ENCODE results near the gene CCDC184.
"Not testable (repeated sequence)": the region's sequence is repeated elsewhere in the genome, so short reads cannot be mapped to it uniquely, and the experiment has no call there.

CCDC184 gene

GRCh38 chr12:48203192-48203591 is 19.7 kb downstream of the CCDC184 start, which contains the start of gene OR10AD1:
TSS of gene OR10AD1 (minus strand) at chr12:48203292. CDS start at chr12:48203292, 0 bp downstream.
- DNase-seq (ENCODE audit: low read depth, low spot score) = no peak

- DNase-seq (ENCODE audit: low read depth, low spot score) = not testable (repeated sequence)
Observed at GRCh38 chr12:48209495-48209894, 26.1 kb downstream of the CCDC184 start.

GRCh38 chr12:48216785-48217184 is 33.3 kb downstream of the CCDC184 start:
- DNase-seq (ENCODE audit: low read depth, low spot score) = no peak

GRCh38 chr12:48219631-48220030 is 36.2 kb downstream of the CCDC184 start:
- DNase-seq (ENCODE audit: low read depth, low spot score) = no peak

- no peak for DNase-seq (ENCODE audit: low read depth, low spot score)
Observed at GRCh38 chr12:48220701-48221100, 37.3 kb downstream of the CCDC184 start.

GRCh38 chr12:48221645-48222044 is 38.2 kb downstream of the CCDC184 start:
- no peak for DNase-seq (ENCODE audit: low read depth, low spot score)

- not testable (repeated sequence) for DNase-seq (ENCODE audit: low read depth, low spot score)
Observed at GRCh38 chr12:48224533-48224932, 41.1 kb downstream of the CCDC184 start.

- DNase-seq (ENCODE audit: low read depth, low spot score) = not testable (repeated sequence)
Observed at GRCh38 chr12:48231169-48231958, 47.9 kb downstream of the CCDC184 start.
